Peyer's patch (tissue), 4 donors: ENCODE data around the gene CORO7. TPM values are rescaled to one million over a fixed set of nuclear protein-coding genes. Genes with fewer than 3 reads are reported as not detected.

ENCODE experiments used
- DNase-seq, 3 donors: peaks; one replicate each; pipeline ENCODE4 v3.0.0-alpha.2; 2017 to 2019
- H3K27ac ChIP-seq, 4 donors: fragments of 200-600 bp; sonication (generic); one replicate each; pipeline ENCODE4 v1.5.1; 2016 to 2019
- H3K27me3 ChIP-seq, 2 donors: fragments of 200-600 bp; sonication (generic); one replicate each; pipeline ENCODE4 v1.5.1; 2019
- H3K36me3 ChIP-seq, 3 donors: fragments of 200-600 bp; sonication (generic); one replicate each; pipeline ENCODE4 v1.5.1; 2016 to 2019
- H3K4me1 ChIP-seq, 4 donors: fragments of 200-600 bp; sonication (generic); one replicate each; pipeline ENCODE4 v1.5.1; 2016 to 2019
- H3K4me3 ChIP-seq, 4 donors: fragments of 200-600 bp; sonication (generic); 1 replicate in 3 of 4; 2 replicates in 1 of 4; pipeline ENCODE4 v1.5.1; 2016 to 2019; ENCODE audit warnings: mild to moderate bottlenecking in 1 of 4
- H3K9me3 ChIP-seq, 4 donors: fragments of 200-600 bp; sonication (generic); one replicate each; pipeline ENCODE4 v1.5.1; 2016 to 2019; ENCODE audit warnings: mild to moderate bottlenecking in 1 of 4
- CTCF ChIP-seq, 6 experiments: fragments of 450-650 bp in 4 of 6; fragments of 200-600 bp in 2 of 6; sonication (generic) in 1 of 6; IDR thresholded peaks; one replicate each; pipeline ENCODE4 v1.5.1; 2017 to 2019; ENCODE audit warnings: antibody characterized with exemption in 6 of 6, mild to moderate bottlenecking in 3 of 6, moderate library complexity in 1 of 6
- POLR2A ChIP-seq, 2 donors: fragments of 450-650 bp; IDR thresholded peaks; one replicate each; pipeline ENCODE4 v1.5.1; 2017; ENCODE audit warnings: antibody characterized with exemption in 2 of 2, mild to moderate bottlenecking in 2 of 2, moderate library complexity in 2 of 2
- total RNA-seq, 4 donors: library from RNA; depleted of rRNA; stranded (reverse); fragments of >200 nt; gene quantifications; one replicate each; pipeline ENCODE4 v1.1.0, GENCODE V29; 2016

CORO7 gene
- total RNA-seq, 4 donors from 2014 or later: 73.4 to 219 (median 110) TPM

- DNase-seq: no peak
- TF ChIP-seq CTCF (IDR thresholded peaks at IDR 0.05) (no peak), POLR2A (IDR thresholded peaks at IDR 0.05) (no peak)
- Histone ChIP-seq H3K27me3 (no peaks in the 10 kb centered on the region), H3K9me3 (no peaks in the 10 kb centered on the region), H3K4me3 (no peak overlapping the region), H3K36me3 (peaks cover 0 to 94% (median 0%) of the 10 kb centered on the region in 3 donors), H3K27ac (no peak overlapping the region), H3K4me1 (no peaks in the 10 kb centered on the region)
Measured at GRCh38 chr16:4443271-4443670, 26.9 kb upstream of the CORO7 start.

- Histone ChIP-seq H3K27ac (no peak overlapping the region), H3K4me1 (no peaks in the 10 kb centered on the region), H3K27me3 (no peaks in the 10 kb centered on the region), H3K9me3 (no peaks in the 10 kb centered on the region), H3K36me3 (peaks cover 0 to 97% (median 0%) of the 10 kb centered on the region in 3 donors), H3K4me3 (no peak overlapping the region)
- TF ChIP-seq POLR2A (IDR thresholded peaks at IDR 0.05) (no peak), CTCF (IDR thresholded peaks at IDR 0.05) (no peak)
- DNase-seq: no peak
Measured at GRCh38 chr16:4442371-4442770, 26.0 kb upstream of the CORO7 start.

- no peaks in the 10 kb centered on the region for H3K9me3 ChIP-seq
- DNase-seq: no peak
- H3K4me3 ChIP-seq: no peak overlapping the region
- H3K4me1 ChIP-seq: no peaks in the 10 kb centered on the region
- no peak for TF ChIP-seq CTCF (IDR thresholded peaks at IDR 0.05)
- H3K36me3 ChIP-seq: peaks cover 0 to 77% (median 0%) of the 10 kb centered on the region in 3 donors
- no peak overlapping the region for H3K27ac ChIP-seq
- no peaks in the 10 kb centered on the region for H3K27me3 ChIP-seq
Measured at GRCh38 chr16:4437366-4437765, 21.0 kb upstream of the CORO7 start.

GRCh38 chr16:4435337-4436067, 19.1 kb upstream of the CORO7 start:
- Histone ChIP-seq H3K9me3 (no peaks in the 10 kb centered on the region), H3K4me3 (no peak overlapping the region), H3K27me3 (no peaks in the 10 kb centered on the region), H3K4me1 (no peaks in the 10 kb centered on the region), H3K27ac (no peak overlapping the region), H3K36me3 (peaks cover 0 to 68% (median 0%) of the 10 kb centered on the region in 3 donors)
- TF ChIP-seq POLR2A (IDR thresholded peaks at IDR 0.05) (no peak), CTCF (IDR thresholded peaks at IDR 0.05) (no peak)
- no peak for DNase-seq

- H3K36me3 ChIP-seq: peaks cover 0 to 62% (median 0%) of the 10 kb centered on the region in 3 donors
- H3K4me3 ChIP-seq: no peak overlapping the region
- no peak overlapping the region for H3K27ac ChIP-seq
- H3K27me3 ChIP-seq: no peaks in the 10 kb centered on the region
- H3K4me1 ChIP-seq: no peaks in the 10 kb centered on the region
- DNase-seq: no peak
- H3K9me3 ChIP-seq: no peaks in the 10 kb centered on the region
- no peak for TF ChIP-seq POLR2A (IDR thresholded peaks at IDR 0.05)
- no peak for TF ChIP-seq CTCF (IDR thresholded peaks at IDR 0.05)
Measured at GRCh38 chr16:4433914-4434787, 17.8 kb upstream of the CORO7 start.
